HepG2 (cell line): Measurements from ENCODE around the gene SHISA9. TPM values are rescaled to one million over a fixed set of nuclear protein-coding genes. Genes with fewer than 3 reads are reported as not detected.

Experiments used
- GABPA ChIP-seq, 2 experiments: IDR thresholded peaks; 2 replicates each; pipeline ENCODE4 v1.6.1; 2011 to 2016; ENCODE audit warnings: low read depth in 2 of 2, low read length in 1 of 2, missing biosample characterization in 1 of 2, missing genetic modification characterization in 1 of 2
- GFI1 ChIP-seq: sonication (generic); formaldehyde crosslinking; IDR thresholded peaks from 2 replicates; pipeline ENCODE4 v1.5.0; 2020; ENCODE audit warnings: missing genetic modification reagents, mild to moderate bottlenecking, borderline replicate concordance
- MLLT10 ChIP-seq: sonication (generic); formaldehyde crosslinking; IDR thresholded peaks from 2 replicates; pipeline ENCODE4 v1.4.0; 2020; ENCODE audit warnings: missing genetic modification reagents
- MXD4 ChIP-seq: IDR thresholded peaks from 2 replicates; pipeline ENCODE4 v1.6.1; 2016; ENCODE audit warnings: mild to moderate bottlenecking, missing biosample characterization, missing genetic modification reagents
- SMAD9 ChIP-seq: sonication (generic); formaldehyde crosslinking; IDR thresholded peaks from 2 replicates; pipeline ENCODE4 v1.5.1; 2020; ENCODE audit warnings: mild to moderate bottlenecking, missing genetic modification reagents
- SOX6 ChIP-seq, 2 experiments: fragments of 450-650 bp in 1 of 2; sonication (generic) in 1 of 2; formaldehyde crosslinking in 1 of 2; IDR thresholded peaks; 2 replicates each; pipeline versions ENCODE4 v1.4.0 to v1.6.1; 2017 to 2020; ENCODE audit warnings: antibody characterized with exemption in 1 of 2, mild to moderate bottlenecking in 1 of 2, missing genetic modification reagents in 1 of 2
- STAG1 ChIP-seq: sonication (generic); formaldehyde crosslinking; IDR thresholded peaks from 2 replicates; pipeline ENCODE4 v1.4.0; 2020; ENCODE audit warnings: missing genetic modification reagents
- TBX2 ChIP-seq: sonication (generic); formaldehyde crosslinking; IDR thresholded peaks from 2 replicates; pipeline ENCODE4 v1.5.0; 2020; ENCODE audit warnings: missing genetic modification reagents, mild to moderate bottlenecking, borderline replicate concordance
- TGIF2 ChIP-seq: IDR thresholded peaks from 2 replicates; pipeline ENCODE4 v1.6.1; 2016; ENCODE audit warnings: control low read depth, missing compliant biosample characterization
- ZFP37 ChIP-seq: sonication (generic); formaldehyde crosslinking; IDR thresholded peaks from 2 replicates; pipeline ENCODE4 v1.4.0; 2020; ENCODE audit warnings: missing genetic modification reagents, borderline replicate concordance
- ZMYM3 ChIP-seq: sonication (generic); formaldehyde crosslinking; IDR thresholded peaks from 2 replicates; pipeline ENCODE4 v1.5.1; 2020; ENCODE audit warnings: mild to moderate bottlenecking, missing genetic modification reagents
- ZNF10 ChIP-seq: sonication (generic); formaldehyde crosslinking; IDR thresholded peaks from 2 replicates; pipeline ENCODE4 v1.4.0; 2020; ENCODE audit warnings: mild to moderate bottlenecking, low read depth, missing genetic modification reagents, borderline replicate concordance
- ZNF530 ChIP-seq: sonication (generic); formaldehyde crosslinking; IDR thresholded peaks from 2 replicates; pipeline ENCODE4 v1.5.0; 2020; ENCODE audit warnings: low read depth, mild to moderate bottlenecking, missing genetic modification reagents
- ZNF562 ChIP-seq: sonication (generic); formaldehyde crosslinking; IDR thresholded peaks from 2 replicates; pipeline ENCODE4 v1.8.0; 2022; ENCODE audit warnings: missing genetic modification reagents, borderline replicate concordance
- ZNF570 ChIP-seq: sonication (generic); formaldehyde crosslinking; IDR thresholded peaks from 2 replicates; pipeline ENCODE4 v1.4.0; 2020; ENCODE audit warnings: mild to moderate bottlenecking, missing genetic modification reagents, borderline replicate concordance
- polyA plus RNA-seq, 8 experiments: library from polyadenylated mRNA; depleted of rRNA in 3 of 8; stranded (reverse) in 7 of 8; unstranded in 1 of 8; fragments of >200 nt; fragmentation: Illumina TruSeq in 4 of 8; extraction: Trizol in 4 of 8; gene quantifications; 2 replicates each; pipeline versions ENCODE4 v1.2.1 to v1.2.3, GENCODE V29; 2011 to 2016; ENCODE audit warnings: low read depth in 4 of 8, missing spikeins in 1 of 8, mixed read lengths in 1 of 8; ENCODE audit not compliant: insufficient read depth in 1 of 8
- total RNA-seq, 5 experiments: library from RNA; depleted of rRNA; stranded (reverse); fragments of >200 nt; fragmentation: Illumina TruSeq; extraction: Trizol; gene quantifications; 2 replicates each; pipeline ENCODE4 v1.2.3, GENCODE V29; 2016; ENCODE audit warnings: low read depth in 1 of 5
- TF ChIP-seq, protein P1 (sequence below): sonication (generic); formaldehyde crosslinking; IDR thresholded peaks from 2 replicates; pipeline ENCODE4 v1.4.0; 2020; ENCODE audit warnings: missing genetic modification reagents
- TF ChIP-seq, protein P2 (sequence below): fragments of 450-650 bp; IDR thresholded peaks from 2 replicates; pipeline ENCODE4 v1.6.1; 2016
- TF ChIP-seq, protein P3 (sequence below): sonication (generic); formaldehyde crosslinking; IDR thresholded peaks from 2 replicates; pipeline ENCODE4 v1.8.1; 2023; ENCODE audit warnings: missing genetic modification reagents, inconsistent platforms, borderline replicate concordance
- TF ChIP-seq, protein P4 (sequence below), 2 experiments: sonication (generic) in 1 of 2; formaldehyde crosslinking in 1 of 2; IDR thresholded peaks; 2 replicates each; pipeline versions ENCODE4 v1.4.0 to v1.6.1; 2018 to 2020; ENCODE audit warnings: missing genetic modification reagents in 2 of 2, borderline replicate concordance in 1 of 2, low read depth in 1 of 2, mild to moderate bottlenecking in 1 of 2, missing biosample characterization in 1 of 2

The SHISA9 gene
- total and polyA plus RNA-seq, 2 of the 13 experiments (the other 11 are each of a cell fraction or from before 2014, with no cell fraction given): 0.01 TPM; not detected in 1

DNA sequence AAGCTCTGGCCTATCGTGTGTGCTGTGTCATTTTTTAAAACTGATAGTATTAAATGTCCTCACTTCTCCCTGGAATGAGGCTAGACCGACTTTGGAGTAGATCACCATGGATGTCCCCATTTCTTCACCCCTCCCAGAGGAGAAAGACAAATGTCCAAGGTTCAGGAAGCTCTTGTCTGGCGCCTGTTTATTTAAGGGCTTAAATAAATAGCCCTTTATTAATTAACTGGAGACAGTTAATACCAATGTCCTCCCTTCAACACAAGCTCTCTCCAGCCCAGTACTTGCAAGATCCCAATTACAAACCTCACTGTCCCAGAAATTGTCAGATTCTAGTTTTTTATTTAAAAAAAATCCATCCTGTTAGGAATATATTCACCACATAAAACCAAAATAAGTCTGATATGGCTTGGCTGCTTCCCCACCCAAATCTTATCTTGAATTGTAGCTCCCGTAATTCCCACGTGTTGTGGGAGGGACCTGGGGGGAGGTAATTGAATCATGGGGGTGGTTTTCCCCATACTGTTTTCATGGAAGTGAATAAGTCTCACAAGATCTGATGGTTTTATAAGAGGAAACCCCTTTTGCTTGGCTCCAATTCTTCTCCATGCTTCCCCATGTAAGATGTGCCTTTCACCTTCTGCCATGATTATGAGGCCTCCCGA, 344.4 kb downstream of the SHISA9 start (continued):
- TF ChIP-seq, protein P1, sequence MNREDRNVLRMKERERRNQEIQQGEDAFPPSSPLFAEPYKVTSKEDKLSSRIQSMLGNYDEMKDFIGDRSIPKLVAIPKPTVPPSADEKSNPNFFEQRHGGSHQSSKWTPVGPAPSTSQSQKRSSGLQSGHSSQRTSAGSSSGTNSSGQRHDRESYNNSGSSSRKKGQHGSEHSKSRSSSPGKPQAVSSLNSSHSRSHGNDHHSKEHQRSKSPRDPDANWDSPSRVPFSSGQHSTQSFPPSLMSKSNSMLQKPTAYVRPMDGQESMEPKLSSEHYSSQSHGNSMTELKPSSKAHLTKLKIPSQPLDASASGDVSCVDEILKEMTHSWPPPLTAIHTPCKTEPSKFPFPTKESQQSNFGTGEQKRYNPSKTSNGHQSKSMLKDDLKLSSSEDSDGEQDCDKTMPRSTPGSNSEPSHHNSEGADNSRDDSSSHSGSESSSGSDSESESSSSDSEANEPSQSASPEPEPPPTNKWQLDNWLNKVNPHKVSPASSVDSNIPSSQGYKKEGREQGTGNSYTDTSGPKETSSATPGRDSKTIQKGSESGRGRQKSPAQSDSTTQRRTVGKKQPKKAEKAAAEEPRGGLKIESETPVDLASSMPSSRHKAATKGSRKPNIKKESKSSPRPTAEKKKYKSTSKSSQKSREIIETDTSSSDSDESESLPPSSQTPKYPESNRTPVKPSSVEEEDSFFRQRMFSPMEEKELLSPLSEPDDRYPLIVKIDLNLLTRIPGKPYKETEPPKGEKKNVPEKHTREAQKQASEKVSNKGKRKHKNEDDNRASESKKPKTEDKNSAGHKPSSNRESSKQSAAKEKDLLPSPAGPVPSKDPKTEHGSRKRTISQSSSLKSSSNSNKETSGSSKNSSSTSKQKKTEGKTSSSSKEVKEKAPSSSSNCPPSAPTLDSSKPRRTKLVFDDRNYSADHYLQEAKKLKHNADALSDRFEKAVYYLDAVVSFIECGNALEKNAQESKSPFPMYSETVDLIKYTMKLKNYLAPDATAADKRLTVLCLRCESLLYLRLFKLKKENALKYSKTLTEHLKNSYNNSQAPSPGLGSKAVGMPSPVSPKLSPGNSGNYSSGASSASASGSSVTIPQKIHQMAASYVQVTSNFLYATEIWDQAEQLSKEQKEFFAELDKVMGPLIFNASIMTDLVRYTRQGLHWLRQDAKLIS (CRISPR knock-in tag): no peak
- TF ChIP-seq GABPA (IDR thresholded peaks at IDR 0.05; ENCODE audit: low read depth, low read length) (no peak), GABPA (CRISPR knock-in tag; IDR thresholded peaks at IDR 0.05; ENCODE audit: low read depth) (peak; percentile 31; the same call in 1 of the 2 replicates), SMAD9 (no peak), MLLT10 (CRISPR knock-in tag) (no peak), ZMYM3 (peak; percentile 62; the same call in 1 of the 2 replicates), MXD4 (CRISPR knock-in tag) (no peak), TGIF2 (CRISPR knock-in tag) (0 out of 2 replicates have a peak, but pooled peaks have one; percentile 47), ZNF570 (CRISPR knock-in tag) (no peak), ZNF10 (no peak), TBX2 (peak; percentile 75), ZNF530 (no peak), ZNF562 (CRISPR knock-in tag) (no peak), ZFP37 (no peak), SOX6 (IDR thresholded peaks at IDR 0.05) (no peak), SOX6 (CRISPR knock-in tag; IDR thresholded peaks at IDR 0.05) (peak; percentile 84), STAG1 (CRISPR knock-in tag) (no peak), GFI1 (CRISPR knock-in tag) (no peak)
- TF ChIP-seq, protein P2, sequence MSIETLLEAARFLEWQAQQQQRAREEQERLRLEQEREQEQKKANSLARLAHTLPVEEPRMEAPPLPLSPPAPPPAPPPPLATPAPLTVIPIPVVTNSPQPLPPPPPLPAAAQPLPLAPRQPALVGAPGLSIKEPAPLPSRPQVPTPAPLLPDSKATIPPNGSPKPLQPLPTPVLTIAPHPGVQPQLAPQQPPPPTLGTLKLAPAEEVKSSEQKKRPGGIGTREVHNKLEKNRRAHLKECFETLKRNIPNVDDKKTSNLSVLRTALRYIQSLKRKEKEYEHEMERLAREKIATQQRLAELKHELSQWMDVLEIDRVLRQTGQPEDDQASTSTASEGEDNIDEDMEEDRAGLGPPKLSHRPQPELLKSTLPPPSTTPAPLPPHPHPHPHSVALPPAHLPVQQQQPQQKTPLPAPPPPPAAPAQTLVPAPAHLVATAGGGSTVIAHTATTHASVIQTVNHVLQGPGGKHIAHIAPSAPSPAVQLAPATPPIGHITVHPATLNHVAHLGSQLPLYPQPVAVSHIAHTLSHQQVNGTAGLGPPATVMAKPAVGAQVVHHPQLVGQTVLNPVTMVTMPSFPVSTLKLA: no peak
- TF ChIP-seq, protein P3, sequence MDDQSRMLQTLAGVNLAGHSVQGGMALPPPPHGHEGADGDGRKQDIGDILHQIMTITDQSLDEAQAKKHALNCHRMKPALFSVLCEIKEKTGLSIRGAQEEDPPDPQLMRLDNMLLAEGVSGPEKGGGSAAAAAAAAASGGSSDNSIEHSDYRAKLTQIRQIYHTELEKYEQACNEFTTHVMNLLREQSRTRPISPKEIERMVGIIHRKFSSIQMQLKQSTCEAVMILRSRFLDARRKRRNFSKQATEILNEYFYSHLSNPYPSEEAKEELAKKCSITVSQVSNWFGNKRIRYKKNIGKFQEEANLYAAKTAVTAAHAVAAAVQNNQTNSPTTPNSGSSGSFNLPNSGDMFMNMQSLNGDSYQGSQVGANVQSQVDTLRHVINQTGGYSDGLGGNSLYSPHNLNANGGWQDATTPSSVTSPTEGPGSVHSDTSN (CRISPR knock-in tag): no peak
- TF ChIP-seq, protein P4, sequence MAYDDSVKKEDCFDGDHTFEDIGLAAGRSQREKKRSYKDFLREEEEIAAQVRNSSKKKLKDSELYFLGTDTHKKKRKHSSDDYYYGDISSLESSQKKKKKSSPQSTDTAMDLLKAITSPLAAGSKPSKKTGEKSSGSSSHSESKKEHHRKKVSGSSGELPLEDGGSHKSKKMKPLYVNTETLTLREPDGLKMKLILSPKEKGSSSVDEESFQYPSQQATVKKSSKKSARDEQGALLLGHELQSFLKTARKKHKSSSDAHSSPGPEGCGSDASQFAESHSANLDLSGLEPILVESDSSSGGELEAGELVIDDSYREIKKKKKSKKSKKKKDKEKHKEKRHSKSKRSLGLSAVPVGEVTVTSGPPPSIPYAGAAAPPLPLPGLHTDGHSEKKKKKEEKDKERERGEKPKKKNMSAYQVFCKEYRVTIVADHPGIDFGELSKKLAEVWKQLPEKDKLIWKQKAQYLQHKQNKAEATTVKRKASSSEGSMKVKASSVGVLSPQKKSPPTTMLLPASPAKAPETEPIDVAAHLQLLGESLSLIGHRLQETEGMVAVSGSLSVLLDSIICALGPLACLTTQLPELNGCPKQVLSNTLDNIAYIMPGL (CRISPR knock-in tag; IDR thresholded peaks at IDR 0.05; ENCODE audit: borderline replicate concordance in 1 of 2, low read depth in 1 of 2): no peak; a peak in 1 of 4 replicates
